A549 (cell line): ENCODE data around the gene ZNF185. TPM values are rescaled to one million over a fixed set of nuclear protein-coding genes. Genes with fewer than 3 reads are reported as not detected.

Source experiments
- ATAC-seq, 2 experiments: fragments of 200-7000 bp in 1 of 2; fragments of >200 bp in 1 of 2; cut with Nextera tagmentation in 1 of 2; cut with Tn5 transposase in 1 of 2; 3 replicates each; pipeline versions ENCODE4 v1.8.0 to v1.9.1; 2018 to 2020; ENCODE audit warnings: mild to moderate bottlenecking in 1 of 2, moderate library complexity in 1 of 2
- CTCF ChIA-PET: fragments of 300-600 bp; sonication (Branson Sonifier 250); formaldehyde crosslinking; extraction: SDS; loops from one replicate; lab custom pipeline; 2021; ENCODE audit warnings: antibody characterized with exemption, inconsistent platforms; lab: Yijun Ruan, JAX
- POLR2A ChIA-PET: fragments of 350-600 bp; formaldehyde crosslinking; extraction: SDS; loops from one replicate; lab custom pipeline; 2021; ENCODE audit warnings: antibody characterized with exemption, inconsistent platforms; lab: Yijun Ruan, JAX
- DNase-seq, 2 experiments: peaks; one replicate each; pipeline versions ENCODE4 v3.0.0 to v3.0.0-alpha.2; 2011 to 2016; ENCODE audit warnings: low read depth in 1 of 2, low spot score in 1 of 2
- FAIRE-seq: peaks from 2 replicates; lab custom pipeline; 2011; peaks lifted over from hg19 to GRCh38; lab: Jason Lieb, UNC
- H3K27ac ChIP-seq, 2 experiments: fragments of >200 bp; sonication (Bioruptor Twin); formaldehyde crosslinking; 3 replicates each; pipeline ENCODE4 v1.5.1; 2016 to 2017
- H3K4me1 ChIP-seq: fragments of >200 bp; sonication (Bioruptor Twin); formaldehyde crosslinking; 3 replicates; pipeline ENCODE4 v1.6.1; 2016
- H3K4me2 ChIP-seq: fragments of >200 bp; sonication (Bioruptor Twin); formaldehyde crosslinking; 3 replicates; pipeline ENCODE4 v1.6.1; 2016
- H3K4me3 ChIP-seq: fragments of >200 bp; sonication (Bioruptor Twin); formaldehyde crosslinking; 3 replicates; pipeline ENCODE4 v1.5.1; 2016
- H3K9me3 ChIP-seq: fragments of >200 bp; sonication (Bioruptor Twin); formaldehyde crosslinking; 3 replicates; pipeline ENCODE4 v1.6.1; 2016
- CBX8 ChIP-seq: fragments of 200-600 bp; sonication (generic); IDR thresholded peaks from 2 replicates; pipeline ENCODE4 v1.6.1; 2016
- CHD4 ChIP-seq: fragments of 200-600 bp; sonication (generic); IDR thresholded peaks from 2 replicates; pipeline ENCODE4 v1.6.1; 2016; ENCODE audit warnings: antibody characterized with exemption, mild to moderate bottlenecking, borderline replicate concordance
- EHF ChIP-seq: fragments of 250-450 bp; sonication (Bioruptor Pico); IDR thresholded peaks from 2 replicates; pipeline ENCODE4 v1.5.0; 2020; ENCODE audit warnings: mild to moderate bottlenecking
- EHMT2 ChIP-seq: fragments of 200-600 bp; sonication (generic); IDR thresholded peaks from 2 replicates; pipeline ENCODE4 v1.6.1; 2016; ENCODE audit warnings: antibody characterized with exemption, low read depth, mild to moderate bottlenecking, moderate library complexity
- FOSB ChIP-seq: fragments of 250-450 bp; sonication (Bioruptor Pico); IDR thresholded peaks from 2 replicates; pipeline ENCODE4 v1.5.0; 2020; ENCODE audit warnings: mild to moderate bottlenecking, moderate library complexity
- FOSL2 ChIP-seq, 2 experiments: fragments of 450-650 bp in 1 of 2; fragments of >200 bp in 1 of 2; sonication (Bioruptor Twin) in 1 of 2; formaldehyde crosslinking; IDR thresholded peaks; 2 replicates each; pipeline versions ENCODE4 v1.5.0 to v1.6.1; 2016 to 2020; ENCODE audit warnings: mild to moderate bottlenecking in 1 of 2, moderate library complexity in 1 of 2
- HEYL ChIP-seq: fragments of 250-450 bp; sonication (Bioruptor Pico); IDR thresholded peaks from 2 replicates; pipeline ENCODE4 v1.8.0; 2021; ENCODE audit warnings: mild to moderate bottlenecking, moderate library complexity
- HOXA7 ChIP-seq: fragments of 250-450 bp; sonication (Bioruptor Pico); IDR thresholded peaks from 2 replicates; pipeline ENCODE4 v1.5.0; 2020; ENCODE audit warnings: mild to moderate bottlenecking, moderate library complexity
- HOXB13 ChIP-seq: fragments of 250-450 bp; sonication (Bioruptor Pico); IDR thresholded peaks from 2 replicates; pipeline ENCODE4 v1.5.0; 2020; ENCODE audit warnings: low read depth, mild to moderate bottlenecking, moderate library complexity
- JUN ChIP-seq, 2 experiments: fragments of >200 bp; sonication (Bioruptor Twin); formaldehyde crosslinking; IDR thresholded peaks; 2 replicates in 1 of 2; 3 replicates in 1 of 2; pipeline ENCODE4 v1.6.1; 2016 to 2017
- KDM1A ChIP-seq: fragments of 200-600 bp; sonication (generic); IDR thresholded peaks from 2 replicates; pipeline ENCODE4 v1.6.1; 2016; ENCODE audit warnings: low read depth, mild to moderate bottlenecking
- MAFK ChIP-seq: fragments of 450-650 bp; IDR thresholded peaks from 2 replicates; pipeline ENCODE4 v1.6.1; 2014; ENCODE audit not compliant: partially characterized antibody
- NFE2L2 ChIP-seq: fragments of 150-350 bp; conservative IDR thresholded peaks from 2 replicates; pipeline ENCODE4 v1.6.1; 2014; ENCODE audit warnings: low read length
- NR3C1 ChIP-seq: fragments of >200 bp; sonication (Bioruptor Twin); formaldehyde crosslinking; IDR thresholded peaks from 3 replicates; pipeline ENCODE4 v1.6.1; 2017
- POLR2A ChIP-seq: IDR thresholded peaks from 2 replicates; pipeline ENCODE4 v1.6.1; 2012; ENCODE audit warnings: mild to moderate bottlenecking, low read length
- RAD21 ChIP-seq, 2 experiments: fragments of >200 bp in 1 of 2; sonication (Bioruptor Twin) in 1 of 2; formaldehyde crosslinking in 1 of 2; IDR thresholded peaks in 1 of 2; conservative IDR thresholded peaks in 1 of 2; 2 replicates in 1 of 2; 3 replicates in 1 of 2; pipeline ENCODE4 v1.6.1; 2012 to 2018; ENCODE audit warnings: inconsistent platforms in 1 of 2
- RARB ChIP-seq: fragments of 250-450 bp; sonication (Bioruptor Pico); IDR thresholded peaks from 2 replicates; pipeline ENCODE4 v1.8.0; 2021; ENCODE audit warnings: mild to moderate bottlenecking, moderate library complexity
- RNF2 ChIP-seq: fragments of 200-600 bp; sonication (generic); IDR thresholded peaks from 2 replicates; pipeline ENCODE4 v1.6.1; 2016; ENCODE audit warnings: low read depth, mild to moderate bottlenecking, antibody characterized with exemption, moderate library complexity, borderline replicate concordance
- SREBF2 ChIP-seq: fragments of 450-650 bp; IDR thresholded peaks from 2 replicates; pipeline ENCODE4 v1.6.1; 2014; ENCODE audit warnings: mild to moderate bottlenecking, moderate library complexity
- TP53 ChIP-seq: fragments of 250-450 bp; sonication (Bioruptor Pico); IDR thresholded peaks from 2 replicates; pipeline ENCODE4 v1.5.0; 2021; ENCODE audit warnings: mild to moderate bottlenecking, moderate library complexity
- ZFP36 ChIP-seq: fragments of 450-650 bp; IDR thresholded peaks from 2 replicates; pipeline ENCODE4 v1.6.1; 2014; ENCODE audit warnings: borderline replicate concordance; ENCODE audit not compliant: partially characterized antibody
- ZSCAN20 ChIP-seq: fragments of 250-450 bp; sonication (Bioruptor Pico); IDR thresholded peaks from 2 replicates; pipeline ENCODE4 v1.8.0; 2022; ENCODE audit warnings: mild to moderate bottlenecking, moderate library complexity
- WGBS: methylation state at CpG from one replicate; pipeline ENCODE4 v1.1.6; 2017; ENCODE audit errors: missing lambda C conversion rate; 5-methylcytosine and 5-hydroxymethylcytosine counted together
- polyA plus RNA-seq, 4 experiments: library from polyadenylated mRNA; depleted of rRNA in 3 of 4; stranded (reverse); fragments of >200 nt; fragmentation: RNase III in 1 of 4; extraction: RNeasy Plus Mini Kit Qiagen cat#74134 plus additional on column Dnase treatment in 1 of 4; gene quantifications; 2 replicates in 3 of 4; 3 replicates in 1 of 4; pipeline ENCODE4 v1.2.3, GENCODE V29; 2011 to 2017
- TF ChIP-seq, protein P1 (sequence below): fragments of >200 bp; sonication (Bioruptor Twin); formaldehyde crosslinking; IDR thresholded peaks from 3 replicates; pipeline ENCODE4 v1.6.1; 2016
- TF ChIP-seq, protein P2 (sequence below): fragments of >200 bp; sonication (Bioruptor Twin); formaldehyde crosslinking; IDR thresholded peaks from 3 replicates; pipeline ENCODE4 v1.5.1; 2016
- TF ChIP-seq, protein P3 (sequence below): fragments of 250-450 bp; sonication (Bioruptor Pico); IDR thresholded peaks from 2 replicates; pipeline ENCODE4 v1.5.0; 2020; ENCODE audit warnings: low read depth, mild to moderate bottlenecking, moderate library complexity
- TF ChIP-seq, protein P4 (sequence below): IDR thresholded peaks from 2 replicates; pipeline ENCODE4 v1.6.1; 2012
- TF ChIP-seq, protein P5 (sequence below): fragments of 250-450 bp; sonication (Bioruptor Pico); IDR thresholded peaks from 2 replicates; pipeline ENCODE4 v1.5.0; 2021; ENCODE audit warnings: mild to moderate bottlenecking, moderate library complexity, borderline replicate concordance

The ZNF185 gene
- polyA plus RNA-seq, 2 of the 4 experiments (the other 2 are of a cell fraction) = 5.0 to 11.2 TPM

DNA sequence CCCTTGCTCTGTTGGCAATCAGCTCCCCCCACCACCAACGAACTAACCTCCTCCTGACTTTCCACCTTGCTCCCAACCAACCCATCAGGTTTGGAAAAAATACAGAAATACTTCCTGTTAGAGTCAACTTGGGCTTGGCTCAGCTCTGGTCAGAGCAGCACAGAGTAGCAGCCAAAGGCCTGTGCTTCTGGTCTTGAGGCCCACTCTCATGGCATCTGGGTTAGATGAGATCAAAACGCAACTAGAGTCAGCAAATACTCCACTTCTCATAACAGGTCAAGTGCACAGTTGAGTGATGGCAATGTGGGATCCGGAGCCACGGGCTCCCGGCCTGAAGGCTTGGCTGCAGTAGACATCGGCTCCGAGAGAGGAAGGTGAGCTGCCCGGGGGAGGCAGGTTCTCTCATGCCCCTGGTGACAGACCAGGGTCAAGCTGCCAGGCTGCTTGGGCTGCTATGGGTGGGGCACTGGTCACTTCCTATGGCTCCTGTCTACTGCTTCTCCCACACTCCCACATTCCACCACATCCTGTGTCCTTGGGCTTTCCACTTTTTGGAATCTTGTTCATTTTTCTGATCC lies 34.8 kb downstream of the ZNF185 start:
- WGBS = 66% methylated on average over 8 of the region's 8 CpGs
- FAIRE-seq = no peak
- ChIA-PET CTCF (interaction anchor here (0.9 to 2.2 kb wide), 3 partner anchors 9 to 1180 kb away, joined by 3 to 9 read pairs (median 3); no protein-coding TSS in a partner anchor), POLR2A (no interaction called here)
- Histone ChIP-seq H3K4me1 (no peaks in the 10 kb centered on the region), H3K27ac (no peak overlapping the region), H3K4me3 (no peak overlapping the region), H3K9me3 (no peaks in the 10 kb centered on the region), H3K4me2 (no peak overlapping the region)
- DNase-seq = no peak
- TF ChIP-seq EHF (CRISPR knock-in tag) (no peak), ZSCAN20 (CRISPR knock-in tag) (no peak), EHMT2 (no peak), KDM1A (no peak)
- no peak for ATAC-seq

DNA sequence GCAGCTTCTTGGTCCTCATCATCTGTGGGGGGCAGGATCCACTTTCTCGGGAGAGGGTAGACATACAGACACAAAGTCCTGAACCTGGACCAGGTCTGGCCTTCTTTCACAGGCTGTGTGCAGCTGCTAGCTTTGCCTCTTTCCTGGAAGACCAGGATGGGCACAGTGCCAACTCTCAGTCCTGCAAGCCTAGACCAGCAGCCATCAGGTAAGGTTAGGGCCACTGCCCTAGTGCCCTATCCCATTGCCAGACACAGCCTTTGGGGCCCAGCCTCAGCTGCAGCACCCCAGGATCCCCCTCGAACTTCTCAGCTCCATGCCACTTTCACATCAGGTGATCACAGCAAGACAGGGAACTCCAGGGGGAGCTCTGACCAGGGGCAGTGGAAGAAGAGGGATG lies 38.4 kb downstream of the ZNF185 start:
- DNase-seq (no peak), FAIRE-seq (no peak), ATAC-seq (no peak; a peak in 1 of 6 replicates)
- POLR2A ChIA-PET = interaction anchor here (0.6 kb wide), 1 partner anchor 1983 kb away, joined by 3 read pairs; no protein-coding TSS in a partner anchor
- 57% methylated on average over 2 of the region's 2 CpGs for WGBS
- Histone ChIP-seq H3K9me3 (no peaks in the 10 kb centered on the region), H3K4me3 (no peak overlapping the region), H3K27ac (no peak overlapping the region), H3K4me1 (peaks cover 5% of the 10 kb centered on the region; the same call in 1 of the 3 replicates), H3K4me2 (no peak overlapping the region)
- TF ChIP-seq FOSL2 (IDR thresholded peaks at IDR 0.05) (no peak), FOSL2 (CRISPR knock-in tag; IDR thresholded peaks at IDR 0.05) (no peak), POLR2A (no peak), SREBF2 (no peak), RARB (CRISPR knock-in tag) (no peak), HEYL (no peak), TP53 (CRISPR knock-in tag) (no peak), RAD21 (conservative IDR thresholded peaks at IDR 0.05 in 1 of 2, IDR thresholded peaks at IDR 0.05 in 1 of 2) (no peak), CBX8 (no peak), FOSB (CRISPR knock-in tag) (no peak)
- TF ChIP-seq, protein P1, sequence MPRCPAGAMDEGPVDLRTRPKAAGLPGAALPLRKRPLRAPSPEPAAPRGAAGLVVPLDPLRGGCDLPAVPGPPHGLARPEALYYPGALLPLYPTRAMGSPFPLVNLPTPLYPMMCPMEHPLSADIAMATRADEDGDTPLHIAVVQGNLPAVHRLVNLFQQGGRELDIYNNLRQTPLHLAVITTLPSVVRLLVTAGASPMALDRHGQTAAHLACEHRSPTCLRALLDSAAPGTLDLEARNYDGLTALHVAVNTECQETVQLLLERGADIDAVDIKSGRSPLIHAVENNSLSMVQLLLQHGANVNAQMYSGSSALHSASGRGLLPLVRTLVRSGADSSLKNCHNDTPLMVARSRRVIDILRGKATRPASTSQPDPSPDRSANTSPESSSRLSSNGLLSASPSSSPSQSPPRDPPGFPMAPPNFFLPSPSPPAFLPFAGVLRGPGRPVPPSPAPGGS = no peak
- TF ChIP-seq, protein P2, sequence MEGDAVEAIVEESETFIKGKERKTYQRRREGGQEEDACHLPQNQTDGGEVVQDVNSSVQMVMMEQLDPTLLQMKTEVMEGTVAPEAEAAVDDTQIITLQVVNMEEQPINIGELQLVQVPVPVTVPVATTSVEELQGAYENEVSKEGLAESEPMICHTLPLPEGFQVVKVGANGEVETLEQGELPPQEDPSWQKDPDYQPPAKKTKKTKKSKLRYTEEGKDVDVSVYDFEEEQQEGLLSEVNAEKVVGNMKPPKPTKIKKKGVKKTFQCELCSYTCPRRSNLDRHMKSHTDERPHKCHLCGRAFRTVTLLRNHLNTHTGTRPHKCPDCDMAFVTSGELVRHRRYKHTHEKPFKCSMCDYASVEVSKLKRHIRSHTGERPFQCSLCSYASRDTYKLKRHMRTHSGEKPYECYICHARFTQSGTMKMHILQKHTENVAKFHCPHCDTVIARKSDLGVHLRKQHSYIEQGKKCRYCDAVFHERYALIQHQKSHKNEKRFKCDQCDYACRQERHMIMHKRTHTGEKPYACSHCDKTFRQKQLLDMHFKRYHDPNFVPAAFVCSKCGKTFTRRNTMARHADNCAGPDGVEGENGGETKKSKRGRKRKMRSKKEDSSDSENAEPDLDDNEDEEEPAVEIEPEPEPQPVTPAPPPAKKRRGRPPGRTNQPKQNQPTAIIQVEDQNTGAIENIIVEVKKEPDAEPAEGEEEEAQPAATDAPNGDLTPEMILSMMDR = no peak
- CTCF ChIA-PET = interaction anchor here (0.8 kb wide), 1 partner anchor 13 kb away, joined by 3 read pairs; no protein-coding TSS in a partner anchor

DNA sequence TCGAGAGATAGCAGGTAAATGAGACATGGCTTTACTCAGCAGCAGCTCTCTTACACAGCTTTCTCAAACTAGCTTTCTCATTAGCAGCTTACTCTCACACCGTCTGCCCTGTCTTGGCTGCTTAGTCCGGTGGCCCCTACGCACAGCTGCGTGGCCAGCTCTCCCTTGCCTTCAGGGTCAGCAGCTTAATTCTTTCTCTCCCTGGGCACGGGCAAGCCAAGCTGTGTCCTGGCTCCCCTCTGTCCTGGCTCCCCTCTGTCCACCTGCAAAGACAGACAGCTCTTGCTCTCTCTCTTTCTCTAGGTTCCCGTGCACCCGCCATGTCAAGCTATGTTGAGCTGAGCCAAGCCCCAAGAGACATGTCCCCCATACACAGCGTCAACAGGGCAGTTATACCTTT lies 39.4 kb downstream of the ZNF185 start:
- 90% methylated on average over 9 of the region's 9 CpGs for WGBS
- DNase-seq = no peak
- FAIRE-seq = no peak
- no peak for ATAC-seq
- Histone ChIP-seq H3K9me3 (no peaks in the 10 kb centered on the region), H3K4me2 (no peak overlapping the region), H3K4me1 (peaks cover 7% of the 10 kb centered on the region; the same call in 1 of the 3 replicates), H3K4me3 (no peak overlapping the region), H3K27ac (no peak overlapping the region)
- POLR2A ChIA-PET = no interaction called here
- CTCF ChIA-PET = no interaction called here
- TF ChIP-seq, protein P3, sequence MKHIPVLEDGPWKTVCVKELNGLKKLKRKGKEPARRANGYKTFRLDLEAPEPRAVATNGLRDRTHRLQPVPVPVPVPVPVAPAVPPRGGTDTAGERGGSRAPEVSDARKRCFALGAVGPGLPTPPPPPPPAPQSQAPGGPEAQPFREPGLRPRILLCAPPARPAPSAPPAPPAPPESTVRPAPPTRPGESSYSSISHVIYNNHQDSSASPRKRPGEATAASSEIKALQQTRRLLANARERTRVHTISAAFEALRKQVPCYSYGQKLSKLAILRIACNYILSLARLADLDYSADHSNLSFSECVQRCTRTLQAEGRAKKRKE (CRISPR knock-in tag) = no peak
- TF ChIP-seq MAFK = no peak
- TF ChIP-seq, protein P4, sequence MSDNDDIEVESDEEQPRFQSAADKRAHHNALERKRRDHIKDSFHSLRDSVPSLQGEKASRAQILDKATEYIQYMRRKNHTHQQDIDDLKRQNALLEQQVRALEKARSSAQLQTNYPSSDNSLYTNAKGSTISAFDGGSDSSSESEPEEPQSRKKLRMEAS = no peak
- TF ChIP-seq HOXA7 = no peak
- no peak for TF ChIP-seq ZFP36
- TF ChIP-seq HOXB13 (CRISPR knock-in tag) = no peak
- TF ChIP-seq, protein P5, sequence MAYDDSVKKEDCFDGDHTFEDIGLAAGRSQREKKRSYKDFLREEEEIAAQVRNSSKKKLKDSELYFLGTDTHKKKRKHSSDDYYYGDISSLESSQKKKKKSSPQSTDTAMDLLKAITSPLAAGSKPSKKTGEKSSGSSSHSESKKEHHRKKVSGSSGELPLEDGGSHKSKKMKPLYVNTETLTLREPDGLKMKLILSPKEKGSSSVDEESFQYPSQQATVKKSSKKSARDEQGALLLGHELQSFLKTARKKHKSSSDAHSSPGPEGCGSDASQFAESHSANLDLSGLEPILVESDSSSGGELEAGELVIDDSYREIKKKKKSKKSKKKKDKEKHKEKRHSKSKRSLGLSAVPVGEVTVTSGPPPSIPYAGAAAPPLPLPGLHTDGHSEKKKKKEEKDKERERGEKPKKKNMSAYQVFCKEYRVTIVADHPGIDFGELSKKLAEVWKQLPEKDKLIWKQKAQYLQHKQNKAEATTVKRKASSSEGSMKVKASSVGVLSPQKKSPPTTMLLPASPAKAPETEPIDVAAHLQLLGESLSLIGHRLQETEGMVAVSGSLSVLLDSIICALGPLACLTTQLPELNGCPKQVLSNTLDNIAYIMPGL = no peak
- no peak for TF ChIP-seq CHD4
- no peak for TF ChIP-seq POLR2A
- TF ChIP-seq NFE2L2 = no peak
- TF ChIP-seq RARB (CRISPR knock-in tag) = no peak
- no peak for TF ChIP-seq RAD21 (conservative IDR thresholded peaks at IDR 0.05 in 1 of 2, IDR thresholded peaks at IDR 0.05 in 1 of 2)
- no peak for TF ChIP-seq RNF2
- no peak for TF ChIP-seq JUN (IDR thresholded peaks at IDR 0.05)
- no peak for TF ChIP-seq NR3C1
- no peak for TF ChIP-seq CBX8
- TF ChIP-seq HEYL = no peak
